Cerebellar nuclear complex (tissue), 1 donor: Measurements from ENCODE around the gene COMMD1.

Experiments used
- DNase-seq, 2 experiments: peaks; one replicate each; lab custom pipeline; 2025; lab: John Stamatoyannopoulos, UW

The COMMD1 gene

GRCh38 chr2:62181843-62182242 lies 276.4 kb downstream of the COMMD1 start:
- no peak for DNase-seq

GRCh38 chr2:62184512-62185230 lies 279.2 kb downstream of the COMMD1 start:
- DNase-seq = no peak
